K562 (cell line): ENCODE data around the gene MAGI2.

Source experiments
- CBFB ChIP-seq: sonication (generic); formaldehyde crosslinking; IDR thresholded peaks from 2 replicates; pipeline ENCODE4 v1.4.0; 2020; ENCODE audit warnings: mild to moderate bottlenecking, missing genetic modification reagents
- DPF2 ChIP-seq: fragments of 450-650 bp; IDR thresholded peaks from 2 replicates; pipeline ENCODE4 v1.6.1; 2016
- HDGF ChIP-seq: fragments of 450-650 bp; IDR thresholded peaks from 2 replicates; pipeline ENCODE4 v1.6.1; 2016
- KLF16 ChIP-seq: IDR thresholded peaks from 2 replicates; pipeline ENCODE4 v1.6.1; 2016; ENCODE audit warnings: antibody characterized with exemption
- MXI1 ChIP-seq: IDR thresholded peaks from 2 replicates; pipeline ENCODE4 v1.6.1; 2011; ENCODE audit warnings: low read depth, mild to moderate bottlenecking, improper control_type of control experiment, low read length
- SP2 ChIP-seq: IDR thresholded peaks from 2 replicates; pipeline ENCODE4 v1.6.1; 2011; ENCODE audit warnings: mild to moderate bottlenecking, low read depth, low read length, moderate library complexity; ENCODE audit not compliant: poor library complexity, severe bottlenecking; ENCODE audit errors: extremely low read depth
- SPI1 ChIP-seq: IDR thresholded peaks from 2 replicates; pipeline ENCODE4 v1.6.1; 2011; ENCODE audit warnings: low read depth, low read length, control low read depth, borderline replicate concordance
- TCF7 ChIP-seq: sonication (generic); IDR thresholded peaks from 2 replicates; pipeline ENCODE4 v1.6.1; 2016; ENCODE audit warnings: antibody characterized with exemption, borderline replicate concordance
- TF ChIP-seq, protein P1 (sequence below): IDR thresholded peaks from 3 replicates; pipeline ENCODE4 v1.6.1; 2011; ENCODE audit warnings: borderline replicate concordance, mild to moderate bottlenecking, moderate library complexity; ENCODE audit not compliant: insufficient read length; ENCODE audit errors: extremely low read depth
- TF ChIP-seq, protein P2 (sequence below): sonication (generic); formaldehyde crosslinking; IDR thresholded peaks from 2 replicates; pipeline ENCODE4 v1.5.0; 2020; ENCODE audit warnings: missing genetic modification reagents
- TF ChIP-seq, protein P3 (sequence below), 2 experiments: fragments of 450-650 bp in 1 of 2; sonication (generic) in 1 of 2; formaldehyde crosslinking in 1 of 2; IDR thresholded peaks in 1 of 2; conservative IDR thresholded peaks in 1 of 2; 2 replicates each; pipeline versions ENCODE4 v1.6.1 to v1.8.1; 2016 to 2023; ENCODE audit warnings: mild to moderate bottlenecking in 2 of 2, moderate library complexity in 2 of 2, inconsistent platforms in 1 of 2, missing genetic modification reagents in 1 of 2

DNA sequence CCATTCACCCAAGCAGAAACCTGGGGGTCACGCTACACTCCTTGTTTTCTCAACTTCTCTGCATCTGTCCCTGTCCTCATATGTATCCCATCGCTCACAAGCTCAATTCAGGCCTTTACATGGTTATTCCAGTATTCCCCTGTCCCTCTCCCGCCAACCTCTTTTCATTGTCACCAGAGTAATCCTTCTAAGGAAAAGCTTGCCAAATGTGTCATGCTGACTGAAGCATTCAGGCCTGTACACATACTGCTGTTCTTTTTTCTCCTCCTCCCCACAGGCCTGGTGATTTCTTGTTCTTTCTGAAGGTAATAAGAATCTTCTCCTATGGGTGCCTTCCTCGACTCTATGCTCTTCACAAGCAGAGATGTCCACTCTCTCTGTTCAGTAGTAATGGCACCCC is 1372.7 kb downstream of the MAGI2 start:
- no peak for TF ChIP-seq SPI1
- no peak for TF ChIP-seq TCF7
- TF ChIP-seq, protein P1, sequence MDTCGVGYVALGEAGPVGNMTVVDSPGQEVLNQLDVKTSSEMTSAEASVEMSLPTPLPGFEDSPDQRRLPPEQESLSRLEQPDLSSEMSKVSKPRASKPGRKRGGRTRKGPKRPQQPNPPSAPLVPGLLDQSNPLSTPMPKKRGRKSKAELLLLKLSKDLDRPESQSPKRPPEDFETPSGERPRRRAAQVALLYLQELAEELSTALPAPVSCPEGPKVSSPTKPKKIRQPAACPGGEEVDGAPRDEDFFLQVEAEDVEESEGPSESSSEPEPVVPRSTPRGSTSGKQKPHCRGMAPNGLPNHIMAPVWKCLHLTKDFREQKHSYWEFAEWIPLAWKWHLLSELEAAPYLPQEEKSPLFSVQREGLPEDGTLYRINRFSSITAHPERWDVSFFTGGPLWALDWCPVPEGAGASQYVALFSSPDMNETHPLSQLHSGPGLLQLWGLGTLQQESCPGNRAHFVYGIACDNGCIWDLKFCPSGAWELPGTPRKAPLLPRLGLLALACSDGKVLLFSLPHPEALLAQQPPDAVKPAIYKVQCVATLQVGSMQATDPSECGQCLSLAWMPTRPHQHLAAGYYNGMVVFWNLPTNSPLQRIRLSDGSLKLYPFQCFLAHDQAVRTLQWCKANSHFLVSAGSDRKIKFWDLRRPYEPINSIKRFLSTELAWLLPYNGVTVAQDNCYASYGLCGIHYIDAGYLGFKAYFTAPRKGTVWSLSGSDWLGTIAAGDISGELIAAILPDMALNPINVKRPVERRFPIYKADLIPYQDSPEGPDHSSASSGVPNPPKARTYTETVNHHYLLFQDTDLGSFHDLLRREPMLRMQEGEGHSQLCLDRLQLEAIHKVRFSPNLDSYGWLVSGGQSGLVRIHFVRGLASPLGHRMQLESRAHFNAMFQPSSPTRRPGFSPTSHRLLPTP, result no peak
- no peak for TF ChIP-seq MXI1
- no peak for TF ChIP-seq CBFB
- TF ChIP-seq, protein P2, sequence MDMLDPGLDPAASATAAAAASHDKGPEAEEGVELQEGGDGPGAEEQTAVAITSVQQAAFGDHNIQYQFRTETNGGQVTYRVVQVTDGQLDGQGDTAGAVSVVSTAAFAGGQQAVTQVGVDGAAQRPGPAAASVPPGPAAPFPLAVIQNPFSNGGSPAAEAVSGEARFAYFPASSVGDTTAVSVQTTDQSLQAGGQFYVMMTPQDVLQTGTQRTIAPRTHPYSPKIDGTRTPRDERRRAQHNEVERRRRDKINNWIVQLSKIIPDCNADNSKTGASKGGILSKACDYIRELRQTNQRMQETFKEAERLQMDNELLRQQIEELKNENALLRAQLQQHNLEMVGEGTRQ, result no peak
- TF ChIP-seq, protein P3, sequence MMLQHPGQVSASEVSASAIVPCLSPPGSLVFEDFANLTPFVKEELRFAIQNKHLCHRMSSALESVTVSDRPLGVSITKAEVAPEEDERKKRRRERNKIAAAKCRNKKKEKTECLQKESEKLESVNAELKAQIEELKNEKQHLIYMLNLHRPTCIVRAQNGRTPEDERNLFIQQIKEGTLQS (IDR thresholded peaks at IDR 0.05), result no peak
- TF ChIP-seq, protein P3 (CRISPR knock-in tag; conservative IDR thresholded peaks at IDR 0.05), result no peak
- TF ChIP-seq HDGF, result no peak
- TF ChIP-seq DPF2, result no peak
- TF ChIP-seq KLF16, result no peak
- no peak for TF ChIP-seq SP2
